ENCODE measurements around the gene DLG5. TPM values are rescaled to one million over a fixed set of nuclear protein-coding genes. Genes with fewer than 3 reads are reported as not detected.
A peak's percentile ranks its signal among the peaks of the same experiment; 100 is the strongest.

The DLG5 gene
- total RNA-seq, 1 donor from 2014 or later, result 34.6 TPM

GRCh38 chr10:77843264-77843663 is 83.3 kb downstream of the DLG5 start:
- no peak for DNase-seq

- DNase-seq, result no peak
These were observed 83.8 kb downstream of the DLG5 start for GRCh38 chr10:77842652-77843212.

DNA sequence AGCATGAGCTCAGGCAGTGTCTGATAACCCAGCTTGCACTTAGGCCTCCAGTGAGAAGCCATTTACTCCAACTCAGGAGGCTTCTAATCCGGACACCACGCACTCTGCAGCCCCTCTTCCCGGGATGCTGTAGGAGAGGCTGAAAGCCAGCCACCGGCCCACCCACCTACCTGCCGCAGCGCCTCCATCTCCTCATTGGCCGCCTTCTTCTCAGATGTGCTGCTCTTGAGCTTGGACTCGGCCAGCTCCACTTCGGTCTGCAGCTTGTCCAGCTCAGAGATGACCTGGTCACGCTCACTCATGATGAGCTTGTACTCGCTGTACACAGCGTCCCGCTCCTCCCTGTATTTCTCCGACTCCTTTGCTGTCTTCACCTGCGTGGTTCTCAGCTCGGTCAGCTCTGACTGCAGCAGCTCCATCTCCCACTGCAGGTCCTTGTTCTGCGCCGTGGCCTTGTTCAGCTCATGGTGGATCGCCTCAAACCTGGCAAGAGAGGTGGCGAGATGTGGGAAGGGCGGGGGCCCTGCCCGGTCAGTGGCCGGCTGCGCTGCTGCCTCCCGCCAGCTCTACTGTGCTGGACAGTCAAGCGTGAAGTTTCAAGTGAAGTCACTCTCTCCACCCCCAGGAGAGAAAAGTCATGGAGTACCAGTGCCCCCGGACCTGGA is 84.7 kb downstream of the DLG5 start:
- no peak for DNase-seq

DNA sequence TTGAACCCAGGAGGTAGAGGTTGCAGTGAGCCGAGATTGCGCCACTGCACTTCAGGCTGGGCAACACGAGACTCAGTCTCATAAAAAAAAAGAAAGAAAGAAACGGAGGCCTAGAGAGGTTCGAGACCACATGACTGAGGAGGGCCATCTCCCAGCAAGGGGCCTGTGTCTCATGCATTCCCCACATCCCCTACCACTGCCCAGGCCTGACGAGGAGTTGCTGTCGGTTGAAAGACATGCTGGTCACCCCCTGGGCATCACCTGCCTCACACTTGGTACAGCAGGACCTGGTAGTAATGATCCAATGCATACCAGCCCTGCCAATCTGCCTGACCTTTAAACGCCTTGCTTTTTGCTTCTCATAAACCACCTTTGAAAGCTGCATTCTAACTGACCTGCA is 85.9 kb downstream of the DLG5 start:
- DNase-seq, result no peak

- DNase-seq, result no peak
These were observed 88.5 kb downstream of the DLG5 start for GRCh38 chr10:77837925-77838595.

- peak; percentile 28 for DNase-seq
These were observed 89.2 kb downstream of the DLG5 start for GRCh38 chr10:77837248-77837924.

GRCh38 chr10:77836299-77836820 is 90.2 kb downstream of the DLG5 start:
- peak; percentile 58 for DNase-seq

- no peak for DNase-seq
These were observed 90.9 kb downstream of the DLG5 start for GRCh38 chr10:77835669-77836086.

GRCh38 chr10:77834943-77835668 is 91.4 kb downstream of the DLG5 start:
- DNase-seq, result no peak

DNA sequence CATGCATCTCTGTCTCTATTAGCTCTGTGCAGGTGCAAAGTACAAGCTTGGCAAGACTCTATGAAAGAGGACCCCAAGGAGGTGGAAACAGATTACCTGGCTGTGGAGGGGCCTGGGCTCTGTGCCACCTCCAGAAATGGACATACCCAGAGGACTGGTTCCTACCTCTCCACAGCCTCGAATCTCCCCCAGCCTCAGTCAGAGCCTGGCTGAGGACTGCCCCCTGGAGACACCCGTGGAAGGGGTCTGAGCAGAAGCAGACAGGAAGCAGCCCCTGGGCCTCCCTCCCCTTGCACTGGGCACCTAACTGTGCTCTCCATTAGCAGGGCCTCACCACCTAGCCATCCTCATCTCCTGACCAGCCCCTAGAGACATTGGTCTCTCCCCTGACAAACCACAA is 92.0 kb downstream of the DLG5 start:
- DNase-seq, result no peak

- DNase-seq, result no peak
These were observed 92.8 kb downstream of the DLG5 start for GRCh38 chr10:77833792-77834191.

DNA sequence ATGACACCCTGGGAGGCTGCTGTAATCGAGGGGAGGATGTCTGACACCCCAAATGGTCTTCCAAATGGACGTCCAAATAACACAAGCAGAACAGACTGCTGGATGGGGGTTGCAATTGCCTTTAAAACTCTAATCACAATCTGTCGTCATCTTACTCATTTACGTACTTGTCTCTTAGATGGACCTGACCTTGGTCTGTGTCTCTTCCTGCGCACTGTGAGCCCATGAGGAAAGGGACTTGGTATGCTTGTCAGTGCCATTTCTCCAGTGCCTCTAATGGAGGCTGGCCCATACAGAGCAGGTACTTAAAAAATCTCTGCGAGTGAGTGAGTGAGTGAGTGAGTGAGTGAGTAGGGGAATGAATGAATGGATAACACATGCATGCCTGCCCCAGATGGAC is 93.3 kb downstream of the DLG5 start:
- DNase-seq, result no peak

DNA sequence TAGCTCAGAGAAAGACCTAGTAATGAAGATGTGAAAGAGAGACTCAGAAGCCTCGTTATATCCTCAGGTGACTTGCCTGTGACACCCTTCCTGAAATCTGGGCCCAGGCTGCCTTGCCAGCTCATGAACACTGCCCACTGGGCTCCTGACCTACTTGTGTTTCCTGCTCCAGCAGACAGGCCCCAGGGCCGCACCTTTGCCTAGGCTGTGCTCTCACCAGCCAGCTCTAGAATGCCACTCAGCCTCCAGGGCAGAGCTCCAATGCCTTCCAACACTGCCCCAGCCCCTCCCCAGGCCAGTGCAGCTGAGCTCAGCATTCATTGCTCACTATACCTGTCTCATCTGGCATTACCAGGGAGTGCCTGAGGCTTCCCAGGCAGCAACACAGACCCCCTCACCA is 94.3 kb downstream of the DLG5 start:
- no peak for DNase-seq

- DNase-seq, result no peak
These were observed 97.2 kb downstream of the DLG5 start for GRCh38 chr10:77829356-77829755.

GRCh38 chr10:77828377-77828776 is 98.2 kb downstream of the DLG5 start:
- DNase-seq, result no peak

DNA sequence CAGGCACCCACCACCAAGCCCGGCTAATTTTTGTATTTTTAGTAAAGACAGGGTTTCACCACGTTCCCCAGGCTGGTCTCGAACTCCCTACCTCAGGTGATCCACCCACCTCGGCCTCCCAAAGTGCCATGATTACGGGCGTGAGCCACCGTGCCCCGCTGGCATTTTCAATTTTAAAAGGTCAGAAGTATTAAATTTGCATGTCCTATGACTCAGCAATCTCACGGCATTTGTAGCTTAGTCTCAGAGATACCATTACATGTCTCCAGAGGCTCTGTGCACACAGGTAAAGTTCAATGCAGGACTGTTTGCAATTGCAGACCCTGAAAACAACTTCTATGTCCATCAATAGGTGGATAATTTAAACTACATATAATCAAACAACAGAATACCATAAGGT is 99.2 kb downstream of the DLG5 start:
- no peak for DNase-seq

- DNase-seq, result no peak
These were observed 100.6 kb downstream of the DLG5 start for GRCh38 chr10:77825965-77826364.

DNA sequence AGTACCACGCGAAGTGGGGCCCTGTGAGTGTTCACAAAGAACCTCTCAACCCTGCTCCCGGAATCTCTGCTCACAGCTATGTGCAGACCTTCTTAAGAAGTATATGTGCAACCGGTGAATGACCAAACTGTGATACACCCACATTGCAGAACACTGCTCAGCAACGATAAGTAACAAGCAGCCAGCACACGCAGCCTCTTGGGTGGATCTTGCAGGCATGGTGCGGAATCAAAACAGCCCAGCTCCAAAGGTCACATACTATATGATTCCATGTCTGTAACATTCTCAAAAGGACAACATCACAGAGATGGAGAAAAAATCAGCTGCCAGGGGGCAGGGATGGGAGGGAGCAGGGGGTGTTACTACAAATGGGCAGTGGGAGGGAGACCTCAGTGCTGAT is 101.6 kb downstream of the DLG5 start:
- no peak for DNase-seq

DNA sequence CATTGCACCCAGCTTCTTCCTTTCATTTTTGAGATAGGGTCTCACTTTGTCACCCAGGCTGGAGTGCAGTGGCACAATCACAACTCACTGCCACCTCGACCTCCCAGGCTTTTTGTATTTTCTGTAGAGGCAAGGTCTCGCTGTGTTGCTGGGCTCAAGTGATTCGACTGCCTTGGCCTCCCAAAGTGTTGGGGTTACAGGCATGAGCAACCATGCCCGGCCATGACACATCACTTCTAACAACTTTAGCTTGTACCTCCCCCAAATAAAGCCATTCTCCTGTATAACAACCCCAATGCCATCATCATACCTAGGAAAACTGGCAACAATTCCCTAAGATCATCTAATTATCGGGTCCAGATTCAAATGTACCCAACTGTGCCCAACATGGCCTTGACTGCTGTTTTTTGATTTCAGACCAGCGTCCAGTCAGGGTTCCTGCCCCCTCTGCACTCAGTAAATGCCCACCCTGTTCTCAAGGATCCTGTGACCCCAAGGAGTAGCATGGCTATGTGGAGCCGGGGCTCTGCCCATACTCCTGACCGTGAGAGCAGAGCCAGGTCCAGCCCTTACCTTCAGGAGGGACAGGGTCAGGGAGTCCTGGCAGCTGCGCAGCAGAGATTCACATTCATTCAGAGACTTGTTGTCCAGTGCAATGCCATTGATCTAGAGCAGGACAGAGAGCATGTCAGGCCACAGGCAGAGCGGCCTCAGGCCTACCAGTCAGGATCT is 102.6 kb downstream of the DLG5 start:
- no peak for DNase-seq

- DNase-seq, result no peak
These were observed 105.0 kb downstream of the DLG5 start for GRCh38 chr10:77821551-77821950.

- no peak for DNase-seq
These were observed 105.5 kb downstream of the DLG5 start for GRCh38 chr10:77821036-77821435.

DNA sequence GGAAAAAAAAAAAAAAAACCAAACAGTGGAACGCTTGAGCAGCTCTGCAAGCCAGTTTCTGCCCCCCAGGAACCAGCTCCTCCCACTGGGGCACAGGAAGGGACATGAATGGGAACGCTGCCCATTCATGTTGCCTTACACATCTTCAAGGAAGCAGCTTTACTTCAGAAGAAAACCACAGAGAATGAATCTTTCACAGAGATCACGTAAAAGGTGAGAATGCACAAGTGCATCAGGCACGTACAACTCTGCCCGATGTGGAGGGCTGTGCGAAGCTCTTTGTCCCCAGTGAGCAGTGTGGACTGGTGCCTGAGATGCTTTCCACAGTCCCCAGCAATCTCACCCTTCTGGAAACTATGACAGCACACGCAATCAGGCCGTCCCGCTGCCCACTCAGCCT is 106.2 kb downstream of the DLG5 start:
- no peak for DNase-seq
